Activated CD4-positive, alpha-beta T cell treated with anti-CD3 and anti-CD28 coated beads, Interleukin-2, amount 50 U/mL, for 48 hours (primary cell): ENCODE data around the gene TXNDC9.
A peak's percentile ranks its signal among the peaks of the same experiment; 100 is the strongest.
"Not testable (repeated sequence)": the region's sequence is repeated elsewhere in the genome, so short reads cannot be mapped to it uniquely, and the experiment has no call there.

ENCODE experiments used
- DNase-seq, 2 experiments: peaks; one replicate each; pipeline ENCODE4 v3.0.0-alpha.2; 2020

Gene TXNDC9

GRCh38 chr2:99335911-99336803 lies at the start of gene TXNDC9:
TXNDC9 (minus strand) TSS chr2:99336333; CDS start chr2:99333210, 3,123 bp downstream.
- DNase-seq: peak; percentile 96 to 98

- DNase-seq: no peak
Observed at GRCh38 chr2:99382143-99382542, 46.0 kb upstream of the TXNDC9 start.

GRCh38 chr2:99380376-99381010 lies 44.4 kb upstream of the TXNDC9 start:
- no peak for DNase-seq

- DNase-seq: no peak
Observed at GRCh38 chr2:99377879-99378278, 41.7 kb upstream of the TXNDC9 start.

GRCh38 chr2:99376254-99376864 lies 40.2 kb upstream of the TXNDC9 start:
- DNase-seq: no peak

GRCh38 chr2:99374747-99375146 lies 38.6 kb upstream of the TXNDC9 start:
- DNase-seq: no peak

- no peak for DNase-seq
Observed at GRCh38 chr2:99373144-99373543, 37.0 kb upstream of the TXNDC9 start.

GRCh38 chr2:99368854-99369253 lies 32.7 kb upstream of the TXNDC9 start:
- DNase-seq: not testable (repeated sequence)

- no peak for DNase-seq
Observed at GRCh38 chr2:99365661-99366060, 29.5 kb upstream of the TXNDC9 start.

- no peak for DNase-seq
Observed at GRCh38 chr2:99356853-99357252, 20.7 kb upstream of the TXNDC9 start.

GRCh38 chr2:99354825-99355224 lies 18.7 kb upstream of the TXNDC9 start:
- DNase-seq: not testable (repeated sequence)

- no peak for DNase-seq
Observed at GRCh38 chr2:99354070-99354469, 17.9 kb upstream of the TXNDC9 start.

GRCh38 chr2:99350194-99350593 lies 14.1 kb upstream of the TXNDC9 start:
- no peak for DNase-seq

GRCh38 chr2:99348173-99348572 lies 12.0 kb upstream of the TXNDC9 start:
- DNase-seq: no peak

- DNase-seq: no peak
Observed at GRCh38 chr2:99346218-99346617, 10.1 kb upstream of the TXNDC9 start.

- not testable (repeated sequence) for DNase-seq
Observed at GRCh38 chr2:99345446-99345845, 9.3 kb upstream of the TXNDC9 start.

GRCh38 chr2:99342536-99342935 lies 6.4 kb upstream of the TXNDC9 start:
- no peak for DNase-seq

- no peak for DNase-seq
Observed at GRCh38 chr2:99340669-99341236, 4.6 kb upstream of the TXNDC9 start.

GRCh38 chr2:99338029-99338585 lies 2.0 kb upstream of the TXNDC9 start:
- no peak for DNase-seq

- DNase-seq: peak; percentile 92 to 94
Observed at GRCh38 chr2:99337113-99338028, 1.2 kb upstream of the TXNDC9 start, which contains the start of gene EIF5B. EIF5B (plus strand) TSS chr2:99337389; CDS start chr2:99337555, 166 bp downstream.

- no peak for DNase-seq
Observed at GRCh38 chr2:99336804-99337112, 625 bp upstream of the TXNDC9 start.

GRCh38 chr2:99325384-99325783 lies 10.7 kb downstream of the TXNDC9 start:
- no peak for DNase-seq
